ENCODE data around the gene LGALS3.
A peak's percentile ranks its signal among the peaks of the same experiment; 100 is the strongest.

Gene LGALS3

GRCh38 chr14:55115460-55115859 lies 13.6 kb upstream of the LGALS3 start:
- no peak for DNase-seq

GRCh38 chr14:55115861-55116245 lies 13.2 kb upstream of the LGALS3 start:
- DNase-seq = no peak

- DNase-seq = no peak
Observed at GRCh38 chr14:55116246-55117030, 12.6 kb upstream of the LGALS3 start.

DNA sequence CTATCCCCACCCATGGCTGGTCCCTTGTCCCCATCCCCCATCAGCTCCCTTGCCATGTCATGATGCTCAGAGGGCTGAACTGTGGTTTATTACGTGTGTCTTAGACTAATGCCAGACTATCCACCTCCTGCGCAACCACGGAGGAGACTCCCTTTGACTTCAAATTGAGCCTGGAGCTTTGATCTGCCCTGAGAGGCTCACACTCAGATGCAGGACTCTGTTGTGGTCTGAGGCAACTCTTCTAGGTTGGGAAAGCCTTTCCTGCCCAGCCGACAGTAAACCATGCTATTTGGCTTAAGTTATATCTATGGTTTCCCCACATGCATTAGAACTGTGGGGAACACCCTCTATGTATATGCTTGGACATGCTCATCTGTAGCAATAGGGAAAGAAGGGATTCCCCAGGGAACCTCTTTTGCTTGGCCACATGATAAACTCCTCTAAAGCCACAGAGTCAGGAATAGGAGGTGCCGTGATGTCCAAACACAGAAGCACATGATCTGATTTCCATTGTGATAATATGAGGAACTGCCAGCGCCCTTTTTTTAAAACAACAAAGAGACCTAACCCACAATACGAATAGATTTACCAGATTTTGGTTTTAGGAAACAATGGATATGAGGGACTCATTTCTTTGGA lies 11.1 kb upstream of the LGALS3 start:
- no peak for DNase-seq

- DNase-seq = no peak
Observed at GRCh38 chr14:55118761-55119160, 10.3 kb upstream of the LGALS3 start.

DNA sequence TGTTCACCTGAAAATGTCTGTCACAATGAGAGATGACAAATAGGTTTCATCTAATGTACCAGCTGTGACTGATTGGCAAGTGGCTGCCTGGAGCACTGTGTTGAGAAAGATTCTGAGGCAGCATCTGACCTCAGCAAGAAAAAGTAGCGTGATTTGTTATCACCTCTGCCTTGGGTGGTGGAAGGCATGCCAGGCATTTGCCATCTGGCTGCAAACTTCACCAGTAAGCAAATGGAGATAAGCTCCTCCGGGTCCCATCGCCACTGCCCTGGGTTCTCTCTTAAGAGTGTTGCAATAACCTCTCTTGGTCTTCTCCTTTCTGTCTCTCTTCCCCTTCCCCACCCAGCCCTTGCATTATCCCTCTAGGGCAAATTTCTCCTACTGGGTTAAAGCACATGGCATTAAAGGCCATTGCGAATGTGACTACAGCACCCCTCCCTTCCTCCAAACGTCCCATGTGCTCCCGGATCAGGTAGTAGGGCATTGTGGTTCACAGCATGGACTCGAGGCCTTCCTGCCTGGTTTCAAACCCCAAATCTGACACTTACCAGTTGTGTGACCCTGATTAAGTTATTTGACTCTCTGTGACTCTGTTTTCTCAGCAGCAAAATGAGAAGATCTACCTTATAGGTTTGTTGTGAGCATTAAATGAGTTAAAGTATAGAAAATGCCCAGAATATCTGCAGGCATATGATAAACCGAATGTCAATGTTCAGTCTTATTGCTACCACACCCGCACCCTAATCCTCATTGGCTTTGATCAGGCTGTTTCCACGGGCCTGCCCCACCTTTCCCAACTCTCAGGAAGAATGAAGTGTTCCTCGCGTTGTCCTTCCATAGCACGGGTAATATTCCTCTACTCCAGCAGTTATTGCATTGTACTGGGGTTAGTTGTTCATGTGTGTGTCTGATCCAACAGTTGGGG lies 8.2 kb upstream of the LGALS3 start:
- no peak for DNase-seq

GRCh38 chr14:55121628-55122439 lies 7.2 kb upstream of the LGALS3 start:
- DNase-seq = no peak

- DNase-seq = no peak
Observed at GRCh38 chr14:55122440-55122986, 6.5 kb upstream of the LGALS3 start.

DNA sequence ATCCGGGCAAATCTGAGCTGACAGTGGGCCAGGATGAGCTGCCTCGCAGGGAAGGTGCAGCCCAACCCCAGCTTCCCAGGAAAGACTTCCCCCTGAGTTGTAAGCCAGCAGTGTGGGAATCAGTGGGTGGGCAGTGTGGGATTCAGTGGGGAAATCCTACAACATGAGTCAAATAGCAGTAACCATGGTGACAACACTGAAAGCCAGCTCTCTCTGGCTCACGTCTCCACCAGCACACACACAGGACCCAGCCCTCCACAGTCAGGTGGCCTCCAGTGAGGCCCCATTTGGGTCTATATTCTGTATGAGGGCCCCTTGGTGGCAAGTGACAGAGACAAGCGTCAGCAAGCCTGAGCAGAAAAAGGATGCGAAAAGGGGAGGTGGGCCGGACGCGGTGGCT lies 6.0 kb upstream of the LGALS3 start:
- no peak for DNase-seq

DNA sequence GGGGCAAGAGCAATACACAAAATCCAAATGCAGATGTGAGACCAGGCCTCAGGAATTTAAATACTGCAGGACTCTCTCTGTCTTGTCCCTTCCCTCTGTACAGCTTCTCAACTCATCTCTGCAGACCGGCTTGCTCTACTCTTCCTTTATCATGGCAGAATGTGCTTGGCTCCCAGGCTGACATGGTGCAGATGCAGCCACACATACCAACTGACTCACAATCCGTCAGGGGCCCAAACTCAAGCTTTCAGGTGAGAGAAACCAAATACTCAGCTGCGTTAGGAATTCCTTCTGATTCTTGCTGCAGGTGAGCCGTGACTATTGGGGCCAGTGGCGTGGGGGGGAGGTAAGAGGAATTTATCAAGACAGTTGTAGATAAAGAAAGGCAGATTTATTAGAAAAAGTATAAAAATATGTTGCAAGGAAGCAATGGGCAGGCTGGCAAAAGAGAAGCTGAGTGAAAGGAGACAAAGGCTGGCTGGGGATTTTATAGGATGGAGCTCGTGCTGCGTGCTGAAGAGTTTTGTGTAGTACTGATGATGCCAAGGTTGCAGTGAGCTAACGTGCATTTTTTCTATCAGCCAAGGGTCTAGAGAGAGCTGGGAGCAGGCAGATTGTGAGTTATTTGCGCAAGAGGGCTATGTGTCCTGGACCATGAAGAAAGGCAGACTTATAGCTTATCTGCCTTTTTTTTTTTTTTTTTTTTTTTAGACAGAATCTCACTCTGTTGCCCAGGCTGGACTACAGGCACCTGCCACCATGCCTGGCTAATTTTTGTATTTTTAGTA lies 5.0 kb upstream of the LGALS3 start:
- DNase-seq = no peak

GRCh38 chr14:55124774-55125386 lies 4.2 kb upstream of the LGALS3 start:
- DNase-seq = no peak

DNA sequence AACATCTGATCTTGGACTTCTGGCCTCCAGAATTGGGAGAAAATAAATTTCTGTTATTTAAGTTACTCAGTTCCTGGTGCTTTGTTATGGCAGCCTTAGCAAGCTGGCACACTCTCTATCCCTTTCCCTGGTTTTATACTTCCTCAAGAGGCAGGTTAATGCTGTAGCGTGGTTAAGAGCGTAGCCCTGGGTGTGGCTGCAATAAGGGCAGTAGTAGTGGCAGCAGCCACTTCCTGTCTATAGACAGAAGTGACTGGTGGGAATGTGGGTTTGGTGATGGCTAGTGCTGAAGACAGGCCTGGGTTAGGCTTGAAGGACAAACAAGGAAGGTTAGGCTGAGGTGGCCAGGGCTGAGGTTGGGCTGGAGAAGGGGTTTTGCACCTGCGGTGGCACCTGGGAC lies 3.6 kb upstream of the LGALS3 start:
- DNase-seq = no peak

GRCh38 chr14:55126034-55126433 lies 3.0 kb upstream of the LGALS3 start:
- no peak for DNase-seq

DNA sequence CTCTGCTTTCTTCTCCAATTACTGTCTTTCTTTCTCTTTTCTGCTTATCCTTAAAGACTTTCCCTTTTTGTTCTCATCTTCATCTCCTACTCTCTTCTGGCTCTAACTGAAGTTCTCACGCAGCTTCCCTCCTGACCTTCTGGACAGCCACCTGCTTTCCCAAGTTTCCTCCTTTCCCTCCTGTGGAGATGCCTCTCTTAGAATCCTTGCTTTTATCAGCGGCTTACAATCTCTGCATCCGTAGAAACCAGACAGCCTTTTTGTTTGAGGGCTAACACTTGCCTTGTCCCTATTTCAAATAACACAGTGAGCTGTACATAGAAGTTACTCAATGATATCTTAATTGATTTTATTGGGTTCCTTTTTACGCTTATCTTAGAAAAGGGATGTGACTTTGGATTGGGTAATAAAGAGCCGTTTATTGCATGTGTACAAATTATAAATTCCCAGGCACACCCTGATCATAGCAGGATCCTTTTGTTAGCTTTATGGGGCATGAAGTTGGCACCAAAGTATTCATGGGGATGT lies 2.1 kb upstream of the LGALS3 start:
- no peak for DNase-seq

DNA sequence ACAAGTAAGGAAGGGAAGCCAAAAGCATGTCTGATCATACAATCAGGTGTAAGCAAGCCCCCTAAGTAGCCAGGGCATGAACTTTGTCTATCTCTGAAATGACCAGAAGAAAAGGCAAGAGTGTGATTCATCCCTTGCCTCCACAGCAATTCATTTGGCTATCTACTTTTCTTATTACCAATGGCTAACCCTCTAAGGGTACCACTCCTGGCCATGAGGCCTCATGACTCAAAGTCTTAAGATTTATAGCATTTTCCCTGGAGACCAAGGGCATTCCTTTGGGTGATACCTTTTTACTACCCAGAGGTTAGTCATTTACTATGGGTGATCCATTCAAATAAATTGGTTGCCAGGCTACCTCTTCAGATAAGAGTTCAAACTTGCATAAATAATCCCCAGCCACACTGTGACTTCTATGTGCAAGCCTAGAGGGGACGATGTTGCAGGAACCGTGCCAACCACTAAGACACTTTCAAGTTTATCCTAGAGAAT lies 1.5 kb upstream of the LGALS3 start:
- DNase-seq = no peak

- no peak for DNase-seq
Observed at GRCh38 chr14:55128386-55129085, 516 bp upstream of the LGALS3 start.

- peak; percentile 49 for DNase-seq
Observed at GRCh38 chr14:55129428-55130195, 560 bp downstream of the LGALS3 start.

DNA sequence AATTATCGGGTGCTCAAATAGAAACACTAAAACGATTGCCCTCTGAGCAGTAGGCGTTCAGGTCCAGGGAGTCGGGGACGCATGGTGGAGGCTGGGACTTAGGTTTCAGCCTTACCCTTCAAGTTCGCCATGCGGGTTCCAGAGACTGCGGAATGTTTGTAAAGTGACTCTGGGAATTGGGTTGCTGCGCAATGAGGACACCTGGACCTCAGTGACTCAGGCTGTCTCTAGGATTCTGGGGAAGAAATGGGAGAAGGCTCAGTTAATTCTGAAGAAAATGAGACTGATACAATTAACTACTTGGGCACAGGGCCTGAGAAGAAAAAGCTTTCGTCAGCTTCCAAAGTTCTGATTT lies 1.1 kb downstream of the LGALS3 start:
- DNase-seq = no peak

Measured in stimulated activated naive CD4-positive, alpha-beta T cell treated with Interleukin-2 at 50 U/mL for 16 hours (primary cell).